SK-N-MC (cell line): Measurements from ENCODE around the gene PRDM5.

Experiments used
- EZH2 ChIP-seq: fragments of 200-600 bp; sonication (generic); IDR thresholded peaks from one replicate; pipeline ENCODE4 v1.6.1; 2017; ENCODE audit warnings: antibody characterized with exemption
- FOXP2 ChIP-seq: optimal IDR thresholded peaks from 2 replicates; pipeline ENCODE3; 2011; ENCODE audit warnings: mild to moderate bottlenecking, moderate library complexity; ENCODE audit not compliant: insufficient read depth; ENCODE audit errors: extremely low read length, control extremely low read depth
- POLR2AphosphoS5 ChIP-seq: IDR thresholded peaks from 2 replicates; pipeline ENCODE4 v1.6.1; 2012; ENCODE audit warnings: mild to moderate bottlenecking, low read depth, low read length, borderline replicate concordance

- TF ChIP-seq EZH2 (no peak), POLR2AphosphoS5 (no peak), FOXP2 (no peak)
Observed at GRCh38 chr4:120971884-120972283, 49.4 kb upstream of the PRDM5 start.
